ENCODE data around the gene NOS1AP.

- TF ChIP-seq CTCF (IDR thresholded peaks at IDR 0.05) = no peak
- TF ChIP-seq MXI1 (IDR thresholded peaks at IDR 0.05; ENCODE audit: low read depth, low read length) = no peak
- no peak for TF ChIP-seq SIN3A (IDR thresholded peaks at IDR 0.05; ENCODE audit: borderline replicate concordance, low read depth, low read length)
- TF ChIP-seq MAX (IDR thresholded peaks at IDR 0.05; ENCODE audit: low read depth) = no peak
Measured at GRCh38 chr1:162108426-162108825, 38.9 kb downstream of the NOS1AP start.

Measured in SK-N-SH (cell line).